ENCODE data around the gene RSPH6A. TPM values are rescaled to one million over a fixed set of nuclear protein-coding genes. Genes with fewer than 3 reads are reported as not detected.

RSPH6A gene
- total and polyA plus RNA-seq, 2 of the 13 experiments (the other 11 are each of a cell fraction or from before 2014, with no cell fraction given) = 0.07 TPM; not detected in 1

DNA sequence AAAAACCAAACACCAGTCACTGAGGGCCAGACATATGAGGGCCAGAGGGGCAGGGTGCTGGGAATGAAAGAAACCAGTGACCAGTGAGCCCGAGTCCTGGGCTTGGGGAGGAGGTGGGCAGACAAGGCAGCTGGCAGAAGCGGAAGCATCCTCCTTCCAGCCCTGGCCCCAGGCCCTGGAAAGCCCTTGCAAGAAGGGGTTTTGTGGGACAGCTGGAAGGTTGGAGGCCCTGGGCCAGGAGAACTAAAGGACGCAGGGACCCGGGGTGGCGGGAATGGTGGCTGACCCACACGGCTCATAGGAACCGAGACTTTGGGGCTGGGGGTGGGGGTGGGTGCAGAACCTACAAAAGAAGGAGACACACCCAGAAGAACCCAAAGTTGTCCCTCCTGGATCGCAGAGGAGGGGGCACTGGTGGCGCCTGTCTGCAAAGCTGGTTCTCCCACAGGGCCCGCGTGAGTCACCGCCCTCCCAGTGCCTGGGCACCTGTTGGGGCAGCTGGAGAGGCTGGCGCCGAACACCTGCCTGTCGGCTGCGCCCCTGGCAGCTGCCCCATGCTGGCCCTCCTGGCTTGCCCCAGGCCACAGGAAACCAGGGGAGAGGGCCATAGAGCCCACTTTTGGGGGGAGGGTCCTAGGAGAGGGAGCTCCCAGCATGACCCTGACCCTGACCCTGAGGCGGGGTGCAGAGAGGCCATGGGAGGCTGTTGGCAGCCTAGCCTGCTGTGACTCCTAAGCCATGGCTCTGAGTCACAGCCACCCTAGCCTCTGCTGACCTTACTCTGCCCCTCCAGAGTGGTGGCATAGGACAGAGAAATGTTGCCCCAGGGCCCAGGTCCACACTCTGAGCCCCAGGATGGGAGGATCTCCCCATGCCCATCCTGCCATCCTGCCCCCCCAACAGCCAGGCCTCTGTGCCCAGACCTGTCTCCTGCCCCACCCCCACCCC, 33.6 kb downstream of the RSPH6A start (continued):
- no peak for TF ChIP-seq FOXM1 (CRISPR knock-in tag; IDR thresholded peaks at IDR 0.05)
- no peak for TF ChIP-seq U2AF2 (IDR thresholded peaks at IDR 0.05; ENCODE audit: low read depth, low read length)
- no peak for TF ChIP-seq HOXA3 (CRISPR knock-in tag; IDR thresholded peaks at IDR 0.05)
- no peak for TF ChIP-seq ZNF737 (CRISPR knock-in tag; IDR thresholded peaks at IDR 0.05; ENCODE audit: borderline replicate concordance)
- no peak for TF ChIP-seq HES4 (CRISPR knock-in tag; IDR thresholded peaks at IDR 0.05; ENCODE audit: borderline replicate concordance)
- TF ChIP-seq ATRX (CRISPR knock-in tag; IDR thresholded peaks at IDR 0.05; ENCODE audit: borderline replicate concordance) = no peak
- no peak for TF ChIP-seq ZNF879 (CRISPR knock-in tag; IDR thresholded peaks at IDR 0.05)
- no peak for TF ChIP-seq TARDBP (CRISPR knock-in tag; IDR thresholded peaks at IDR 0.05)
- no peak for TF ChIP-seq MAF1 (CRISPR knock-in tag; IDR thresholded peaks at IDR 0.05; ENCODE audit: borderline replicate concordance)
- TF ChIP-seq, protein P1, sequence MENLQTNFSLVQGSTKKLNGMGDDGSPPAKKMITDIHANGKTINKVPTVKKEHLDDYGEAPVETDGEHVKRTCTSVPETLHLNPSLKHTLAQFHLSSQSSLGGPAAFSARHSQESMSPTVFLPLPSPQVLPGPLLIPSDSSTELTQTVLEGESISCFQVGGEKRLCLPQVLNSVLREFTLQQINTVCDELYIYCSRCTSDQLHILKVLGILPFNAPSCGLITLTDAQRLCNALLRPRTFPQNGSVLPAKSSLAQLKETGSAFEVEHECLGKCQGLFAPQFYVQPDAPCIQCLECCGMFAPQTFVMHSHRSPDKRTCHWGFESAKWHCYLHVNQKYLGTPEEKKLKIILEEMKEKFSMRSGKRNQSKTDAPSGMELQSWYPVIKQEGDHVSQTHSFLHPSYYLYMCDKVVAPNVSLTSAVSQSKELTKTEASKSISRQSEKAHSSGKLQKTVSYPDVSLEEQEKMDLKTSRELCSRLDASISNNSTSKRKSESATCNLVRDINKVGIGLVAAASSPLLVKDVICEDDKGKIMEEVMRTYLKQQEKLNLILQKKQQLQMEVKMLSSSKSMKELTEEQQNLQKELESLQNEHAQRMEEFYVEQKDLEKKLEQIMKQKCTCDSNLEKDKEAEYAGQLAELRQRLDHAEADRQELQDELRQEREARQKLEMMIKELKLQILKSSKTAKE (CRISPR knock-in tag; IDR thresholded peaks at IDR 0.05; ENCODE audit: borderline replicate concordance) = no peak
- TF ChIP-seq ZNF451 (CRISPR knock-in tag; IDR thresholded peaks at IDR 0.05) = no peak
- TF ChIP-seq ZNF788 (CRISPR knock-in tag; IDR thresholded peaks at IDR 0.05; ENCODE audit: borderline replicate concordance) = no peak; the same call in 1 of the 2 replicates
- TF ChIP-seq TP53 (CRISPR knock-in tag; conservative IDR thresholded peaks at IDR 0.05) = no peak
- no peak for TF ChIP-seq ASH2L (IDR thresholded peaks at IDR 0.05; ENCODE audit: insufficient read length, low read depth, low read length)
- TF ChIP-seq HOXA7 (CRISPR knock-in tag; IDR thresholded peaks at IDR 0.05) = no peak
- TF ChIP-seq FOSL2 (CRISPR knock-in tag; IDR thresholded peaks at IDR 0.05) = peak; percentile 51
- TF ChIP-seq, protein P2, sequence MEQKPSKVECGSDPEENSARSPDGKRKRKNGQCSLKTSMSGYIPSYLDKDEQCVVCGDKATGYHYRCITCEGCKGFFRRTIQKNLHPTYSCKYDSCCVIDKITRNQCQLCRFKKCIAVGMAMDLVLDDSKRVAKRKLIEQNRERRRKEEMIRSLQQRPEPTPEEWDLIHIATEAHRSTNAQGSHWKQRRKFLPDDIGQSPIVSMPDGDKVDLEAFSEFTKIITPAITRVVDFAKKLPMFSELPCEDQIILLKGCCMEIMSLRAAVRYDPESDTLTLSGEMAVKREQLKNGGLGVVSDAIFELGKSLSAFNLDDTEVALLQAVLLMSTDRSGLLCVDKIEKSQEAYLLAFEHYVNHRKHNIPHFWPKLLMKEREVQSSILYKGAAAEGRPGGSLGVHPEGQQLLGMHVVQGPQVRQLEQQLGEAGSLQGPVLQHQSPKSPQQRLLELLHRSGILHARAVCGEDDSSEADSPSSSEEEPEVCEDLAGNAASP (CRISPR knock-in tag; IDR thresholded peaks at IDR 0.05; ENCODE audit: borderline replicate concordance) = 0 out of 2 replicates have a peak, but pooled peaks have one; percentile 33
- TF ChIP-seq JARID2 (CRISPR knock-in tag; IDR thresholded peaks at IDR 0.05; ENCODE audit: insufficient replicate concordance) = no peak
- no peak for TF ChIP-seq MYNN (CRISPR knock-in tag; IDR thresholded peaks at IDR 0.05; ENCODE audit: low read depth)
- no peak for TF ChIP-seq HMG20A (CRISPR knock-in tag; IDR thresholded peaks at IDR 0.05; ENCODE audit: borderline replicate concordance)
- no peak for TF ChIP-seq ZNF512 (CRISPR knock-in tag; IDR thresholded peaks at IDR 0.05)
- TF ChIP-seq PBX3 (CRISPR knock-in tag; IDR thresholded peaks at IDR 0.05; ENCODE audit: borderline replicate concordance) = no peak
- no peak for TF ChIP-seq NFKBIZ (CRISPR knock-in tag; IDR thresholded peaks at IDR 0.05)
- TF ChIP-seq NKX3-1 (CRISPR knock-in tag; IDR thresholded peaks at IDR 0.05) = no peak

Measured in HepG2 (cell line).